ENCODE measurements around the gene MN1.
A peak's percentile ranks its signal among the peaks of the same experiment; 100 is the strongest.

The MN1 gene

DNA sequence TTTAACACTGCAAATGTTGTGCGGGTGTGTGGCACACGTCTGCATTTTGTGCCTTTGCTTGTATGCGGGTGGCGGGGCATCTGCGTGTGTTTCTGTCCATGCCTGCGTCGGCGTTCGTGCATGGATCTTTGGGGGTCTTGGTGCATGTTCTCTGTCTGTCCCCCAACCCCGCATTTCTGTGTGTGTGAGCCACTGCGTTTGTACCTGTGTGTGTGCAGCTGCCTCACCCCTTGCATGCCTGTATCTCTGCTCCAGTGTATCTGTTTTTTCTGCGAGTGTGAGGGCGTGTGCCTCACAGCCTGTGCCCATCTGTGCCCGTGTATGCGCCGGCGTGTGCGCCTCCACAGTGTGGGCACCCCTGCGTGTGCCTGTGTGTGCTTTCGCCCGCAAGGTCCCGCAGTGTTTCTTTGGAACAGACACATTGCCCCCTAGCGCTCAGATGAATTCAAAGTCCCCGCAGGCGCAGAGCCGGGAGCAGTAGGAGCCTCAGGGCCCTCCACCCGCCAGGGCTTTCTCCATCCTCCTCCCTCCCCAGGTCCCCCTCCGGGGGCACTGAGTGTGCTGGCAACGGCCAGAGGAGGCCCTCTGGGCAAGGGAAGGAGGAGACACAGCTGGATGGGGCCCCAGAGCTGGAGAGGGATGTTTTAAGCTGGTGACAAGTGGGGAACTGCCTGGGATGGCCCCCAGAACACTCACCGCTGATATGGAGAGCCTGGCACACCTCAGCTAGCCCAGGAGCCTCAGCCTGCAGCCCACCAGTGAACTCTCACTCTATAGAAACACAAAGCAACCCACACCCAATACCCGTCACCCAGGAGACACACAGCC, 3.1 kb upstream of the MN1 start:
- Histone ChIP-seq H3K36me3 (ENCODE audit: control insufficient read depth, insufficient read depth, low read length) (no peaks in the 10 kb centered on the region), H3K9me3 (ENCODE audit: control insufficient read depth, insufficient read depth, low read length) (no peaks in the 10 kb centered on the region), H3K4me1 (ENCODE audit: control insufficient read depth, insufficient read depth, low read length) (peaks cover 12% of the 10 kb centered on the region), H3K4me3 (ENCODE audit: low read depth, low read length) (peak overlapping the region; percentile 37), H3K27me3 (ENCODE audit: control insufficient read depth, insufficient read depth, low read length) (peaks cover 44% of the 10 kb centered on the region), H3K9ac (ENCODE audit: low read depth, low read length) (no peak overlapping the region)

DNA sequence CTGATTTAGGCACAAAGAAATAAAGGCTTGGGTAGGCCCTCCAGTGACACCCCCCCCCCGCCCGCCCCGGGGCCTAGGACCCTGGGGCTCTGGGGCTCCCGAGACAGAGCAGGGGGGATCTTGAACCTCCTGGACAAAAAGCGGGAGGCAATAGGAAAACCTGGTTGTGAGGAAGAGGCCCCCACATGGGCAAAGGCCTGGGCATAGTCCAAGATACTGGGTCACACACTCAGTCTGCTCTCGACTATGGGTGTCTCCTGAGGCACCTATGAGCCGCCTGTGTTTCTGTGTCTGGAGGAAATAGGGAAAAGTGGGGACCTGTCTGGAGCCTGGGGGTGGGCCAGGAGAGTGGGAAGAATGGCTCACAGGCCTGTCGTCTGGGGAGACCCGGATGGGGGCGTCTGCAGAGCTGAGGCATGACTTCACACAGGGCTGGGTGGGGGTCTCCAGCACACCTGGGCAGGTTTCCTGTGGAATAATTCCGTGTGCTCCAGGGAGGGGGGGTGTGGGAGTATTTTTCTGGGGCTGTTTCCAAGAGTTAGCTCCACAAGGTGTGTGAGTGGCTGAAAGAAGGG, 2.4 kb upstream of the MN1 start:
- H3K27me3 ChIP-seq (ENCODE audit: control insufficient read depth, insufficient read depth, low read length): peaks cover 50% of the 10 kb centered on the region
- H3K36me3 ChIP-seq (ENCODE audit: control insufficient read depth, insufficient read depth, low read length): no peaks in the 10 kb centered on the region
- no peak overlapping the region for H3K9ac ChIP-seq (ENCODE audit: low read depth, low read length)
- H3K4me3 ChIP-seq (ENCODE audit: low read depth, low read length): no peak overlapping the region
- H3K4me1 ChIP-seq (ENCODE audit: control insufficient read depth, insufficient read depth, low read length): peaks cover 12% of the 10 kb centered on the region
- no peaks in the 10 kb centered on the region for H3K9me3 ChIP-seq (ENCODE audit: control insufficient read depth, insufficient read depth, low read length)

DNA sequence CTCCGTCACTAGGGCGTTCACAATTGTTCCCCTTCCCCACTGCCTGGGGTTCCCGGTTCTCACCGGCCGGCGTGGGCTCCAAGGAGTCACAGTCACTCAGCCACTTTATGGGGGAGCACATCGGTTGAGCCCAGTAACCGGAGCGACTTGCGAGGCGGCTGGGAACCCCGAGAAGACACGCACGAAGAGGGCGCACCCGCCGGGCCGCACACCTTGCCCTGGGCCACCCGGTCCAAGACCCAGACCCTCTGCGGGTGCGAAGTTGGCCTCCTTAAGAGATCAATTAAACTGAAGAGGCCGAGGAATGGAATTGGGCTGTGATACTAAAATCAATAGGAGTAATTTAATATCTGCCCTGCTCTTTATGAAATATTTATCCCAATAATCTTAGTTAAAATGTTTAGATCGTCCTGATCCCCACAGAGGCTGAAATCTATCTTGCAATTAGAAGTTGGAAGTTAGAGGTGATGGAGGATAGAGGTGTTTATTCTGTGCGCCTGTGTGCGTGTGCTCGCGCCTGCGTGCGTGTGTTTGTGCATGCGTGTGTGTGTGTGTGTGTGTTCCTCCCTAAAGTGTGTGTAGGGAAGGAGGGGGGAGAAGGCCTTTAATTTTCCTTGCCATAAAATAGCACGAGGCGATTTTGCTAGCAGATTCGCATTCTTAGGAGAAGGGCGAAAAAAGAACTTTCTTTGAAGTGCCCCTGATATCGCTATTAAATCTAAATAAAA, 954 bp upstream of the MN1 start:
- peaks cover 60% of the 10 kb centered on the region for H3K27me3 ChIP-seq (ENCODE audit: control insufficient read depth, insufficient read depth, low read length)
- no peaks in the 10 kb centered on the region for H3K9me3 ChIP-seq (ENCODE audit: control insufficient read depth, insufficient read depth, low read length)
- H3K4me1 ChIP-seq (ENCODE audit: control insufficient read depth, insufficient read depth, low read length): peaks cover 10% of the 10 kb centered on the region
- H3K4me3 ChIP-seq (ENCODE audit: low read depth, low read length): peak overlapping the region; percentile 71
- H3K9ac ChIP-seq (ENCODE audit: low read depth, low read length): no peak overlapping the region
- H3K36me3 ChIP-seq (ENCODE audit: control insufficient read depth, insufficient read depth, low read length): no peaks in the 10 kb centered on the region

DNA sequence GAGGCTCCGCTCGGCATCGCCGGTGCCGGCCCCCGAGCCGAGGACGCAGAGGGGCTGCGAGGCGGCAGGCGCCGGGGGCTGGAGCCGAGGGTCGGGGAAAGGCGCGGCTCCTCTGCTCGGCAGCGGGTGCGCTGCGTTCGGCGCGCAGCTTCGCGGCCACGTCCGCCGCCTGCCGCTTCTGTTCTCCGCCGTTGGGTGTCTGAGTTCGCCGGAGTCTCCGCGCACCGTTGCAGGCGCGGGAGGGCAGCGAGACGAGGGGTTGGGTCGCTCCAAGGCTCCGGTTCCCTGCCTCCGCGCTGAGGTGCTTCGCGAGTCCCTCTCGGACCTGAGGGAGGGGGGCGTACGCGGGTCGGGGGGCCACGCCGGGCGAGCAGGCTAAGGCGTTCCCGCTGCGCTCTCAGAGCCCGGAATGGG, 347 bp downstream of the MN1 start:
- Histone ChIP-seq H3K4me3 (ENCODE audit: low read depth, low read length) (peak overlapping the region; percentile 71), H3K4me1 (ENCODE audit: control insufficient read depth, insufficient read depth, low read length) (peaks cover 10% of the 10 kb centered on the region), H3K27me3 (ENCODE audit: control insufficient read depth, insufficient read depth, low read length) (peaks cover 70% of the 10 kb centered on the region), H3K9ac (ENCODE audit: low read depth, low read length) (peak overlapping the region; percentile 24), H3K36me3 (ENCODE audit: control insufficient read depth, insufficient read depth, low read length) (no peaks in the 10 kb centered on the region), H3K9me3 (ENCODE audit: control insufficient read depth, insufficient read depth, low read length) (no peaks in the 10 kb centered on the region)

DNA sequence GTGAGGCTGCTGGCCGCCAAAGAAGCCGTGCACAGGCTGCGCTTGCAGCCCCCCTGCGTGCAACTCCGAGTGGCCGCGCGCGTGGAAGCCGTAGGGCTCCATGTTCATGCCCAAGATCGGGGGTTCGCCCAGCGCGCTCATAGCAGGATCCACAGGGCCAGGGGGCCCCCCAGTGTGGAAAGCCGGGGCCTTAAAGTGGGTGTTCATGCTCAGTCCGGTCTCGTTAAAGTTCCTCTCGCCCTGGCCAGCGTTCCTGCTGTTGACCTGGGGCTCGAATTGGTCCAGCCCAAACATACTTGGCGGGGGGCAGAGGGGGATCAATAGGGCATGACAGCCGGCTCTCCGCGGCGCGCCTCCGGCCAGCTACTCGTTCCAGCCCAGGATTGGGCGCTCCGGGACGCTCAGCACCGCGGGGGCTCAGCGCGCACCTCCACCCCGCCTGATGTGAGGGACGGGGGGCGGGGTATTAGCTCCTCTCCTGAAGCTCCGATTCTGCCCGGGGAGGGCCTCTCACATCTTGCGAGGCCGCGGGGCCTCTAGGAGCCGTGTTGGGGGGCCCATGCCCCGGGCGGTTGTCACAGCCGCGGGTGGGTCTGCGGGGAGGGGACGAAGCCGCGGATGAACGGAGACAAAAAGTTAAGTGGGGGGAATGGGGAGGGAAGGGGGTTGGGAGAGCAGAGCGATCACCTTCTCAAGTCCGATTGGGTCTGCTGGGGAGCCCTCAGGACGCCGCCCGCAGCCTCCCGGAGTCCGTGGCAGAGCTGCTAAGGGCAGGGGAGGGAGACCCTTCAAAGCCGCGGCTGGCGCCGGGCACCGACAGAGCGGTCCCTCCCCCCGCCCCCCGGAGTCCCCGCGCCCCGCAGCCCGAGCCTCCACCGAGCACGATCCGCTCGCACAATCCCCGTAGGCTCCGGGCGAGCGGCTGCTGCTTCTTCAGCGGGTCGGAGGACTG, 1.0 kb downstream of the MN1 start:
- H3K27me3 ChIP-seq (ENCODE audit: control insufficient read depth, insufficient read depth, low read length): peaks cover 76% of the 10 kb centered on the region
- no peaks in the 10 kb centered on the region for H3K9me3 ChIP-seq (ENCODE audit: control insufficient read depth, insufficient read depth, low read length)
- H3K4me1 ChIP-seq (ENCODE audit: control insufficient read depth, insufficient read depth, low read length): peaks cover 14% of the 10 kb centered on the region
- peak overlapping the region; percentile 24 for H3K9ac ChIP-seq (ENCODE audit: low read depth, low read length)
- H3K36me3 ChIP-seq (ENCODE audit: control insufficient read depth, insufficient read depth, low read length): no peaks in the 10 kb centered on the region
- peak overlapping the region; percentile 71 for H3K4me3 ChIP-seq (ENCODE audit: low read depth, low read length)

DNA sequence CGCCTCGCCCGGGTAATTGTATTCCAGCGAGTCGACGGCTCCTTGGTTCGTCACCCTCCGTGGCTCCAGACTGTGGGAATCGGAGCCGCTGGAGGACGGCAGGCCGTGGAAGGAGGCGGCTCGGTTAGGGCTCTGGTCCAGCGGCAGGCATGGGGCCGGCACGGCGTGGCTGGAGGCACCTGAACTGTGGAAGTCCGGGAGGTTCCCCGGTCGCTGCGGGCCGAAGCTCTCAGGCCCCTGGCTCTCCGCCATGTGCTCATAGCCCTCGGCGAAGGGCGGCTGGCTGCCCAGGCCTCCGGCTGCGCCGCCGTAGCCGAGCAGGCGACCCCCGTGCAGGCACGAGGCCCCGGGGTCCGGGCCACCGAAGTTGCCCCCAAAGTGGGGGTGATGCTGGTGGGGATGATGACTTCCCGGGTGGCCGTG, 1.7 kb downstream of the MN1 start:
- H3K27me3 ChIP-seq (ENCODE audit: control insufficient read depth, insufficient read depth, low read length): peaks cover 75% of the 10 kb centered on the region
- peaks cover 18% of the 10 kb centered on the region for H3K4me1 ChIP-seq (ENCODE audit: control insufficient read depth, insufficient read depth, low read length)
- no peak overlapping the region for H3K9ac ChIP-seq (ENCODE audit: low read depth, low read length)
- H3K9me3 ChIP-seq (ENCODE audit: control insufficient read depth, insufficient read depth, low read length): no peaks in the 10 kb centered on the region
- peak overlapping the region; percentile 71 for H3K4me3 ChIP-seq (ENCODE audit: low read depth, low read length)
- no peaks in the 10 kb centered on the region for H3K36me3 ChIP-seq (ENCODE audit: control insufficient read depth, insufficient read depth, low read length)

DNA sequence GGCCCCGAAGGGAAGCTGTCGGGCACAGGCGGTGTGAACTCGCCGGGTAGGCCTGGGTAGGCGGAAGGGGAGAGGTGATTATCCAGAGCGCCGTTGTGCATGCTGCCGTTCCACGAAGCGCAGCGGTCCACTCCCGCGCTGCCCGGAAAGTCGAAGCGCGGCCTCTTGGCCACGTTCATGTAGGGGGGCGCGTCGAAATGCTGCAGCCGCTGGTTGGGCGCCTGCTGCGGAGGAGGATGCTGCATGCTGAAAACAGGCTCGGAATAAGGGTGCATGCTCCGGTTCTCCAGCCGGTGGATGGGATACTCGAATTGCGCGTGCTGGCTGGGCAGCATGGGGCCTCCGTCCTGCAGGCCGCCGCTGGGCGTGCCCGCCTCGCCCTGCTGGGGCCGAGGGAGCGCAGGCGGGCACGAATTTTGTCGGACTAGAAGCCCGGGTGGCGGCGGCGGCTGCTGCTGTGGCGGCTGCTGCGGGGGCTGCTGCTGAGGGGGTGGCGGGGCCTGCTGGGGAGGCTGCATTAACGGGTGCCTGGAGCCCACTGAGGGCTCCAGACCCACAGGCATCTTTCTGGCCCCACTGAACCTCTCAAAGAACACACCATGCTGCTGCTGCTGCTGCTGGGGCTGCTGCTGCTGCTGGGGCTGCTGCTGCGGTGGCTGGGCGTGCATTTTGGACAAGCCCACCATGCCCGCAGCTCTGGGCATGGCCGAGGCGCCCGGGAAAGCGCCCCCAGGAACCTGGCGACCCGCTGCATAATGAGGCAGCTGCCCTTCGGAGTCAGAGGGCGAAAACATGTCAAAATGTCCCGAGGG, 2.3 kb downstream of the MN1 start:
- Histone ChIP-seq H3K36me3 (ENCODE audit: control insufficient read depth, insufficient read depth, low read length) (no peaks in the 10 kb centered on the region), H3K27me3 (ENCODE audit: control insufficient read depth, insufficient read depth, low read length) (peaks cover 71% of the 10 kb centered on the region), H3K9ac (ENCODE audit: low read depth, low read length) (no peak overlapping the region), H3K4me3 (ENCODE audit: low read depth, low read length) (peak overlapping the region; percentile 71), H3K4me1 (ENCODE audit: control insufficient read depth, insufficient read depth, low read length) (peaks cover 18% of the 10 kb centered on the region), H3K9me3 (ENCODE audit: control insufficient read depth, insufficient read depth, low read length) (no peaks in the 10 kb centered on the region)

DNA sequence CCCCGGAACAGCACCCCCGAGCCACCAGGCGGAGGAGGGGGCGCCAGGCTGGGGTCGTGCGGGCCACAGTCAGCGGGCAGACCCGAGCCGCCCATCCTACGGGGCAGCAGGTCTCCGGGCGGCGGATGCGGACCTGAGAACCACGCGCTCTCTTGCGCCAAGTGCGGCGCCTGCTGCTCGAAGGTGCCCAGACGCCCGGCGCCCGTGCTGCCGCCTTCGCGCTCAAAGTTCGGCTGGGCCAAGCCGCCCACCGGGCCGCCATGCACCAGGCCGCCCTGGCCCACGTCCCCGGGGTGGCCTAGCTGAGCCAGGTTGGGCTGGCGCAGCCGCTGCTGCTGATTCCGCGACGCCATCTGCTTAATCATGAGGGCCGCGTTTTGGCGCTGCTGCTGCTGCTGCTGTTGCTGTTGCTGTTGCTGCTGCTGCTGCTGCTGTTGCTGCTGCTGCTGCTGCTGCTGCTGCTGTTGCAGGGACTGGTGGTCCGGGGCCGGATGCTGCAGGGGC, 3.0 kb downstream of the MN1 start:
- no peak overlapping the region for H3K9ac ChIP-seq (ENCODE audit: low read depth, low read length)
- peaks cover 22% of the 10 kb centered on the region for H3K4me1 ChIP-seq (ENCODE audit: control insufficient read depth, insufficient read depth, low read length)
- no peaks in the 10 kb centered on the region for H3K9me3 ChIP-seq (ENCODE audit: control insufficient read depth, insufficient read depth, low read length)
- H3K36me3 ChIP-seq (ENCODE audit: control insufficient read depth, insufficient read depth, low read length): no peaks in the 10 kb centered on the region
- peak overlapping the region; percentile 37 for H3K4me3 ChIP-seq (ENCODE audit: low read depth, low read length)
- H3K27me3 ChIP-seq (ENCODE audit: control insufficient read depth, insufficient read depth, low read length): peaks cover 69% of the 10 kb centered on the region

DNA sequence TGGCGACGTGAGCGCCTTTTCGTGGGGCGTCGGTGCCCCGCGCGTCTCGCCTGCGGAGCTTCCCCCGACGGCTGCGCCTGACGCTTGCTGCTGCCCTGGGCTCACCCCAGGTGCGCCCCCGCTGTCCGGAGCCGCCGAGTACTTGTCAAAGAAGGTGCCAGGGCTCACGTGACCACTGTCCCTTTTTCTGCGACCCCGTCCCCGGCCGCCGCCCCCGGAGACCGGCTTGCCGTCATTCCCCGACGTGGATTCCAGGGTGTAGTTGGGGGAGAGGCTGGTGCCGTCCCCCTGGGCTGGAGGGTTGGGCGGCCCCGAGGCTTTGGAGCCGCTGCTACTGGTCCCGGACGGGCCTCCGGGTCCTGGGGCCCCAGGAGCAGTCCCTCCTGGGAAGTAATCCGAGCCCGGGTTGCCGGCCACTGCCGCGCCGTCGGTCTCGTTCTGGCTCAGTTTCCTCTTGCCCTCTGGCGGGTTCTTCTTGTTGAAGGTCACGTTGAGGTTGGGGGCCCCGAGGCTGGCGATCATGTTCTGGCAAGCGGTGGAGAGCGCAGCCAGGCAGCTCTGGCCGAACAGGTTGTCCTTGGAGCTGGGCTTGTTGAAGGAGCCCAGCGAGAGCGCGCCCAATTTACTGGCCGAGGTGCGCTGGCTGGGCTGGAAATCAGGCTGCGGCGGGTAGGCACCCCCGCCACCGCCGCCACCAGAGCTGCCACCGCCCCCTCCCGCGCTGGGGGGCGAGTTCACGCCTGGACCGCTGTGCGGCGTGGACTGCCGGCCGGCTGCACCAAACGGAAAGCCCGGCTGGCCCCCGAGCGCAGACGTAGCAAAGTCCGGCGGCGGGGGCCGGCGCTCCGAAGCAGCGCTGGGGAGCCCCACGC, 3.8 kb downstream of the MN1 start:
- Histone ChIP-seq H3K4me1 (ENCODE audit: control insufficient read depth, insufficient read depth, low read length) (peaks cover 27% of the 10 kb centered on the region), H3K4me3 (ENCODE audit: low read depth, low read length) (peak overlapping the region; percentile 37), H3K36me3 (ENCODE audit: control insufficient read depth, insufficient read depth, low read length) (no peaks in the 10 kb centered on the region), H3K9ac (ENCODE audit: low read depth, low read length) (no peak overlapping the region), H3K27me3 (ENCODE audit: control insufficient read depth, insufficient read depth, low read length) (peaks cover 62% of the 10 kb centered on the region), H3K9me3 (ENCODE audit: control insufficient read depth, insufficient read depth, low read length) (no peaks in the 10 kb centered on the region)
